ENCODE measurements around the gene HSPBAP1. TPM values are rescaled to one million over a fixed set of nuclear protein-coding genes. Genes with fewer than 3 reads are reported as not detected.
A peak's percentile ranks its signal among the peaks of the same experiment; 100 is the strongest.

Gene HSPBAP1
- total RNA-seq, 1 experiment from 2014 or later, result 9.8 TPM

- Mint-ChIP-seq H3K4me1 (peaks cover 20 to 22% of the 10 kb centered on the region in 2 experiments), H3K27ac (no peak overlapping the region), H3K4me3 (peak overlapping the region; percentile 75 to 86), H3K27me3 (ENCODE audit: low read depth) (peaks cover 15% of the 10 kb centered on the region), H3K36me3 (ENCODE audit: insufficient read depth in 1 of 3, low read depth in 3 of 3) (no peaks in the 10 kb centered on the region), H3K9me3 (no peaks in the 10 kb centered on the region)
- Histone ChIP-seq H3K9ac (ENCODE audit: extremely low read depth, insufficient read length, low read length) (peak overlapping the region; percentile 45), H2BK15ac (ENCODE audit: low read depth, low read length) (no peak overlapping the region), H3K23ac (ENCODE audit: insufficient read length, low read depth, low read length) (no peak overlapping the region), H2BK12ac (ENCODE audit: insufficient read length, low read depth, low read length) (no peak overlapping the region), H3K79me1 (ENCODE audit: insufficient read depth, low read depth, low read length, poor library complexity, severe bottlenecking) (no peaks in the 10 kb centered on the region), H3T11ph (ENCODE audit: low read length) (no peak overlapping the region), H2BK5ac (ENCODE audit: insufficient read length, low read length) (no peak overlapping the region), H3K4ac (ENCODE audit: low read depth, low read length) (no peak overlapping the region), H2BK120ac (ENCODE audit: low read depth, low read length, poor library complexity, severe bottlenecking) (no peak overlapping the region), H3K23me2 (ENCODE audit: insufficient read length, low read depth, low read length, poor library complexity, severe bottlenecking) (peaks cover 6% of the 10 kb centered on the region), H3K18ac (ENCODE audit: insufficient read length, low read depth, low read length) (no peak overlapping the region), H3K56ac (ENCODE audit: insufficient read length, low read depth, low read length) (no peak overlapping the region), H4K8ac (replicated peaks; ENCODE audit: insufficient read length, low read depth, low read length) (no peak overlapping the region), H3K4me1 (ENCODE audit: insufficient read depth, low read length) (no peaks in the 10 kb centered on the region), H3K79me2 (ENCODE audit: insufficient read depth, low read length) (peaks cover 2% of the 10 kb centered on the region; the same call in 1 of the 2 replicates), H3K4me2 (ENCODE audit: insufficient read depth, insufficient read length, low read length) (peak overlapping the region; percentile 84), H4K91ac (ENCODE audit: insufficient read length, low read depth, low read length) (no peak overlapping the region), H2BK20ac (ENCODE audit: low read depth, low read length, poor library complexity, severe bottlenecking) (no peak overlapping the region), H3K9me3 (ENCODE audit: control insufficient read depth, low read depth, low read length) (no peaks in the 10 kb centered on the region), H2AFZ (ENCODE audit: low read length) (no peak overlapping the region), H4K5ac (ENCODE audit: insufficient read length, low read depth, low read length) (no peak overlapping the region), H3K27ac (ENCODE audit: insufficient read length, low read depth, low read length) (no peak overlapping the region), H3K27me3 (ENCODE audit: insufficient read depth, low read length) (peaks cover 4% of the 10 kb centered on the region; the same call in 1 of the 2 replicates), H3K14ac (ENCODE audit: insufficient read depth, low read length) (no peak overlapping the region), H4K20me1 (ENCODE audit: control insufficient read depth, insufficient read depth, insufficient read length) (no peaks in the 10 kb centered on the region), H2AK5ac (ENCODE audit: insufficient read length, low read length) (no peak overlapping the region)
- WGBS (ENCODE audit: extremely low coverage, insufficient read length, low lambda C conversion rate), result no CpG with 5 or more reads among the region's 11 CpGs
- no peak for DNase-seq
- no peak for TF ChIP-seq CTCF (conservative IDR thresholded peaks at IDR 0.05)
These were observed 2.1 kb upstream of the HSPBAP1 start for GRCh38 chr3:122795674-122796195.

Data from H9 (cell line).